ENCODE data around the gene HIC2.
"Not testable (repeated sequence)": the region's sequence is repeated elsewhere in the genome, so short reads cannot be mapped to it uniquely, and the experiment has no call there.

Gene HIC2

DNA sequence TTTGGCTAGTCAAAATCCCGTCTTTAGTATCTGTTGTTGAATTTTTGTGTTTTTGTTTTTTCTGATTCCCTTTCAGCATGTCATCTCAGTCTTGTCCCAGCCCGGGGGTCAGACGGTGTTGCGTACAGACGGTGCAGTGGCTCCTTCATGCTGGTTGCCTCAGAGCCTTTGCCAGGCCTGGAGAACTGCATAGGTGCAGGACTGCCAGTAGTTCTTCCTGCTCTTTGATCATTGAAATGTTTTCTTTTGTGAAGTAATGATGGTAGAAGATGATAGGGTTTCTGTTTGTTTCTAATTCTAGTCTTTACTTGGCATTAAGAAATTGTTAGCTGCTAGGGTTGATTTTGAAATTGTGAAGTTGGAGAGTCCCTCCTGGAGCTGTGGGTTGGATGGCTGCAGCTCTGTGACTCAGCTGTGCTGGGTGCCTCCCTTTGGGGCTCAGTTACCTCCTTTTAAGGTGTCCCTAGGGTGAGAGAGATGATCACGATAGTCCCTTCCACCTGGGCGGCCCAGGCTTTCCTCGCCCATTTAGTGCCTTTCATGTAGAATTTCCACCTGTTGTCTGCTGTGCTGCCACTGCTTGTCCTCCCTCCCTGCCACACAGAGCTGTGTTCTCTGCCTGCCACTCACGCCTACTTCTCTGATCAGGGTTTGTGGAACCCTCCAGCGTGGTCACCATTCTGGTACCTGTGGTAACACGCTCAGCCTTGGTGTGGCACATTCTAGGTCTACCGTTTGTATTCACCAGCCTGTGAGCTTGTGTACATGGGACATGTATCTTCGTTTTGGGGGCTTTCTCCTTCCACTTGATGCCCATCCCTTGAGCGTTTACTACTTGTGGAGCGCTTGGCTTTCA, 17.4 kb downstream of the HIC2 start:
- not testable (repeated sequence) for DNase-seq (ENCODE audit: low read depth in 2 of 2)

DNA sequence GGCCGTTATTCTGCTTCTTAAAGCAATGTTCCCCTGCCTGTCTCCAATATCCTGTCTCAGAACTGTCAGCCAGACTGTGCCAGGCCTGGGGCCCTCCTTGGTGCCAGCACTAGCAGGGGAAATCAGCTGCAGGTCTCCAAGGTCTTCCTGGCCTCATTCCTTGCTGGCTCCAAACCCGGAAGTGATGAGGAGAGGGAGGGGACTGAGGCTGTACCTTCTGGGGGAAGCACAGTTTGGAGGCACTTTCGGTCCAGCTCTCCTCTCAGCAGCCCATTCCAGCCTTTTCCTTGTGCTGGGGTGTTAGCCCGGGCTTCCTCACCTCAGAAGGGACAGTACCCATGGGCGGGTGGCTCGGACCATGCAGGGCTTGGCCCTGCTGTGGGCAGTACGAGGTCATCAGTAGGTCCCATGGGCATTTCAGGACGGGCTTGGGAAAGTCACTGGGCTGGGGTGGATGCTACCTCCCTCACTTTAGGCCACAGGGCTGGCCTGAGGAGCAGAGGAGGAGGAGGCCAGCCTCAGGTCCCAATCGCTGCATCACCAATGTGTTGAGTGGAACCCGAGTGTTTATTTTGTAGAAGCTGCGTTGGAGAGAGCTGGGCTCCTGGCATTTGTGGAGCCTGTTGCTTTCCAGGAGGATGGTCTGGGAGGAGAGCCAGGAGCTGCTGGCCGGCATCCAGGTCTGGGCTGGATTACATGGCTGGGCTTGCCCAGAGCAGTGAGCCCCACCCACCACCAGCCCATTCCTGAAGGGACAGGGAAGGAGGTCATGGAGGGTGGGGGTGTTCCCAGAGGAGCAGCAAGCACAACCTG, 19.0 kb downstream of the HIC2 start:
- not testable (repeated sequence) for DNase-seq (ENCODE audit: low read depth in 2 of 2)

GRCh38 chr22:21438013-21438412, 20.8 kb downstream of the HIC2 start:
- DNase-seq (ENCODE audit: low read depth in 2 of 2), result not testable (repeated sequence)

DNA sequence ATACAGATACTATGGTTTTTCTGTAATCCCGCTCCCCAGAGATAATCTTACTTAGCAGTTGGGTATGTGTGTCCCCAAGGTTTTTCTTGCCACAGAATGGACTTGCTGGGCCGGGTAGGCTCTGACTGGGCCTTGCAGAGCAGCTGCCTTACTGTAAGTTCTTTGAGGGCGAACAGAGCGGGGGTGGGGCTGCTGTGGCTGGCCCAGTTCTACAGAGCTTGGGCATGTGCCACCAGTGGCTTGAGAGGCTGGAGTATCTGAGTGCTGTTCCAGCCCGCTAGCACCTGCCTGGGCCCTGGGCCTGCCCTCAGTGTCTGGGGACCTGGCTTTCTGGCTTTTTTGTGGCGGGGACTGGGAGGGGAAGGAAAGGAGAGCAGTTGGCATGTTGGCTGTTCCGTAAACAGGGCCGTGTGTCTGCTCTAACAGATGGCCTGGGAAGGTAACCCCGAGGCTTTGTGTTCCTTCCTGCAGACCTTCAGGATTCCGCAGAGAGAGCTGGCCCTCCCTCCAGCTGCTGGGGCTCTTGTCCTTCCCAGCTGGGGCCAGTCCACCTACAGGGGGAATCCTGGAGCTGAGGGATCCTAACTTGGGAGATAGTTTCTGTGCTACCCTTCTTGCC, 23.0 kb downstream of the HIC2 start:
- not testable (repeated sequence) for DNase-seq (ENCODE audit: low read depth in 2 of 2)

GRCh38 chr22:21440676-21441075, 23.5 kb downstream of the HIC2 start:
- not testable (repeated sequence) for DNase-seq (ENCODE audit: low read depth in 2 of 2)

DNA sequence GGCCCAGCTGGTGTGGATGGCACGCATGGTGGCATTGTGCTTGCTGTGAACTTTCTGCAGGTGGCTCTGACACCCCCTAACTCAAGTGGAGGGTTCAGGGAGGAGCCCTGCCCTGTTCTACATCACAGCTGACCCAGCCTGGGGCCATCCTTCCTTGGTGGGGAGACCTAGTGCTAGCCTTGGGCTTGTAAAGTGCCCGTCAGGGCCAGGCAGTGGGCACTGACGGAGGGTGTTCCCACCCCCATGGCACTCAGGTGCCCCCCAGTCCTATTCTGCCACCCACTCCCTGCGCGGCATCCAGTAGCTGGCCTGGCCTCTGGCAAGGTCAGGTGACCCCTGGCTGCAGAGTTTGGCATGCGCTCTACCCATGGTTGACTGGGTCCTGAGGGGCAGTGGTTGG, 24.0 kb downstream of the HIC2 start:
- not testable (repeated sequence) for DNase-seq (ENCODE audit: low read depth in 2 of 2)

- DNase-seq (ENCODE audit: low read depth in 2 of 2), result not testable (repeated sequence)
These were observed 25.0 kb downstream of the HIC2 start for GRCh38 chr22:21442123-21442522.

DNA sequence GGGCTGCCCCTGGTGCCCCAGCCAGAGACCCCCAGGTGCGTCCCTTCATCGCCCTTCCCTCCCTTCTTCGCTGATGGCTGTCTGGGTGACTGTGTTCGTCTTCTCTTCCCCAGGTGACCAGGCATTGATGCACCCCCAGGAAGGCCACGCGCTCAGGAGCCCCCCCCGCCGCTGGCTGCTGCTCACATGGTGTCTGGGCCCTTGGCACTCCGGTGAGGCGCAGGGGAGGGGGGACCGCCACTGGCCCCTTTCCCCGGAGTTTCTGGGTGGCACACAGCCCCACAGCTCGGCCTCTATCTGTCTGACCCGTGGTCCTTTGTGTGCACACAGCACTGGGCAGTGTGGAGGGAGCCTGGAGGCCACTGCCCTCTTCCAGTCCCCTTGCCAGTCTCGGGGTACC, 25.5 kb downstream of the HIC2 start:
- not testable (repeated sequence) for DNase-seq (ENCODE audit: low read depth in 2 of 2)

DNA sequence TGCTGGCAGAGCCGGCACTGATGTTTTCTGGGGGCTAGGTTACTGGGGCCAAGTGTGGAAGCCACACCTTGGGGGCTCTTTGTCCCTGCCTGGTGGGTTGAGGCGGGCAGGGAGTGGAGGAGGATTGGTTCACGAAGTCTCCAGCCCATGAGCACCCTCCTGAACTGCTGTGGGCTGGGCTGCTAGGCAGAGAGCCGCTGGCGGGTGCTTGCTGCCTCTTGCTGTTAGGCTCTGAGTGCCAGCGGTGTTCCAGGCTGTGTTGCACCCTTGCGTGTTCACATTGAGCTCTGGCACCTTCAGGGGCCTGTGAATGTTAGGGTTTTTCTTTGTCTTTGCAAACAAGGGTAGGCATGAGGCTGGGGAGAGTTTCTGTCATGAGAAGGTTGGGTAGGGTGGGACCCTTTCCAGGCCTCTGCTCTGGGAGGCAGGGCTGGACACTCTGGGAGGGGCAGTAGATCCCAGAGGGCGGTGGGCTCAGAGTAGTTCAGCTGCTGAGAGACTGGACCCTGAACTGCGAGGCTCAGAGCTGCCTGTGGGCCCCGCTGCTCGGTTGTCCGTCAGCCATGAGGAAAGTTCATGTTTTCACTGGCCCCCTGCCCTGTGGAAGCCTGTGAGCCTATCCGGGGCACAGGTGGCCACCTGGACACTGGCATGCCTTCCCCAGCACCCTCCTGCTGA, 26.0 kb downstream of the HIC2 start:
- DNase-seq (ENCODE audit: low read depth in 2 of 2), result no peak

DNA sequence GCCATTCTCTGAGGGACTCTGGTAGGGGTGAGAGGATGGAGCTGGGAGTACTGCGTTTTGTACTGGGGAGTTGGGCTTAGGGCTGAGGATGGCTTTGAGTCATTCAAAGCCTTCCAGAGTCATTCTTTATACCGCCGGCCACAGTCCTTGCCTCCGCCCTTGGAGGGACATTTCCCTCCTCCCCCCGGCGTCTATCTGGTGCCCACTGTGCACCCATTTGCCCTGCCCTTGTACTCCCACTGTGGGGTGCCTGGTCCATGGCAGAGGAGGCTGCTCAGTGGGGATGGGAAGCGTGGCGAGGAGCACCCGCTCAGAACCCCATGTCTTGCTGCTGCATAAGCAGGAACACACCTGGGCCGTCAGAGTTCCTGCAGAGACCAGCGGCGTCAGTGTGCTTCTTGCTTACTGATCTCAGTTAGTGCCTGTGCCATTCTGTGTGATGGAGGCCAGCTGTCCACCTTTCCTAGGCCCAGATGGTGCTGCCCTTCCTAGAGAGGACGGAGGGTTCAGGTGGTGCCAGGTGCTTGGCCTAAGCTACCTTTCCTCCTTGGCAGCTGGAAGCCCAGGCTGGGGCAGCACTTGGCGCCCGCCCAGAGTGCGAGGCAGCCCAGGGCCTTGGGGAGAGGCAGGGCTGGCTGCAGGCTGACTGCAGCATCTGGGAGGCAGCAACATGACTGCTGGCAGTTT, 26.7 kb downstream of the HIC2 start:
- no peak for DNase-seq (ENCODE audit: low read depth in 2 of 2)

- no peak for DNase-seq (ENCODE audit: low read depth in 2 of 2)
These were observed 27.7 kb downstream of the HIC2 start for GRCh38 chr22:21444701-21445436.

- no peak for DNase-seq (ENCODE audit: low read depth in 2 of 2)
These were observed 28.4 kb downstream of the HIC2 start for GRCh38 chr22:21445437-21446127.

DNA sequence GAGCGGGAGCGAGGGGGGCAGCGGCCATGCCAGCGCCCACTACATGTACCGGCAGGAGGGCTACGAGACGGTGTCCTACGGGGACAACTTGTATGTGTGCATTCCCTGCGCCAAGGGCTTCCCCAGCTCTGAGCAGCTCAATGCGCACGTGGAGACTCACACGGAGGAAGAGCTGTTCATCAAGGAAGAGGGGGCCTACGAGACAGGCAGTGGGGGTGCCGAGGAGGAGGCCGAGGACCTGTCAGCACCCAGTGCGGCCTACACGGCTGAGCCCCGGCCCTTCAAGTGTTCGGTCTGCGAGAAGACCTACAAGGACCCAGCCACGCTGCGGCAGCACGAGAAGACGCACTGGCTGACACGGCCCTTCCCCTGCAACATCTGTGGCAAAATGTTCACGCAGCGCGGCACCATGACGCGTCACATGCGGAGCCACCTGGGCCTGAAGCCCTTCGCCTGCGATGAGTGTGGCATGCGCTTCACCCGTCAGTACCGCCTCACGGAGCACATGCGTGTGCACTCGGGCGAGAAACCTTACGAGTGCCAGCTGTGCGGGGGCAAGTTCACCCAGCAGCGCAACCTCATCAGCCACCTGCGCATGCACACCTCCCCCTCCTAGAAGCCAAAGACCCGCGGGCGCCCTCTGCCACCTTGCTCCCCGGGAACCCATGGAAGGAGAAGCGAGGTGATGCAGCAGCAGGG, 29.1 kb downstream of the HIC2 start:
- DNase-seq (ENCODE audit: low read depth in 2 of 2), result no peak

- DNase-seq (ENCODE audit: low read depth in 2 of 2), result no peak
These were observed 29.9 kb downstream of the HIC2 start for GRCh38 chr22:21446827-21447690.

GRCh38 chr22:21447694-21448402, 30.7 kb downstream of the HIC2 start:
- no peak for DNase-seq (ENCODE audit: low read depth in 2 of 2)

DNA sequence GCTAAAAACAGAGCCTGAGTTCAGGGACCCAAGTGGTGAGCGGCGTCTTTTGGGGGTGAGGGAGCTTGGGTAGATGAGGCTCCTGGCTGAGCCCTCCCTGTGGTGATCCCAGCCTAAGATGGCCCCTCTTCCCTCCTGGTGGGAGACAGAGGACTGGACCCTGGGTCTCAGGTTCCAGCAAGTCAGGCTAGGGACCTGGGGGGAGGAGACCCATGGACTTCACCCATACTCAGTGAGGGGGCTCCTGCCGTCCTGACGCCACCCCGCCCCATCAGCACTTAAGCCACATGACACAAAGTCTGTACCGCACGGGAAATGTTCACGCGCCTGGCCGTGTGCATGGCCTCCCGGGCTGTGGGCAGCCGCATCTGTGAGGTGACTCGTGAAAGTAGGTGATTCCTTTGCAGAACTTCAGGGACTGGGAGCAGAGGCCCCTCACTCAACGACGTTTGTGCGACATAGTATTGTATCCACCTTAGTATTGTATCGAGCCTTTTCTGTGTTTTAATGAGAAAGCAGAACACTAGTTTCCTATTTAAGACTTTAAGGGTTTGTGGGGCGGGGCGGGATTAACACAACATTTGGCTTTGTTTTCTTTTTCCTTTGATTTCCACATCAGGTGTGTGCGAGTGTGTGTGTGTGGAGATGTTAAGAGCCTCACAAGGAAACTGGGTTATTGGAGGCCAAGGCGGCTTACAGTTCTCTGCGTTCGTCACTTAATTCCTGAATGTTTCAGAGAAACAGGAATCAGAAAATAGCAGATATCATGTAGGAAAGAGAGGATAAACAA, 31.7 kb downstream of the HIC2 start:
- no peak for DNase-seq (ENCODE audit: low read depth in 2 of 2)

Measured in fibroblast of skin of left quadriceps (primary cell).